Neutrophil (primary cell): ENCODE results near the gene ERG.

Experiments
- H3K27ac ChIP-seq: fragments of 200-600 bp; sonication (generic); 2 replicates; pipeline ENCODE4 v1.5.1; 2016; ENCODE audit warnings: mild to moderate bottlenecking, moderate library complexity
- H3K27me3 ChIP-seq: fragments of 200-600 bp; sonication (generic); 2 replicates; pipeline ENCODE4 v1.6.0; 2016; ENCODE audit warnings: mild to moderate bottlenecking
- H3K36me3 ChIP-seq: fragments of 200-600 bp; sonication (generic); 2 replicates; pipeline ENCODE4 v1.5.1; 2017
- H3K4me1 ChIP-seq, 2 experiments: fragments of 200-600 bp in 1 of 2; sonication (generic) in 1 of 2; 1 replicate in 1 of 2; 2 replicates in 1 of 2; pipeline versions ENCODE4 v1.5.1 to v1.6.1; 2013 to 2016; ENCODE audit warnings: low read depth in 1 of 2, low read length in 1 of 2, mild to moderate bottlenecking in 1 of 2, moderate library complexity in 1 of 2; ENCODE audit not compliant: control insufficient read depth in 1 of 2, insufficient read depth in 1 of 2
- H3K4me3 ChIP-seq, 2 experiments: fragments of 200-600 bp in 1 of 2; sonication (generic) in 1 of 2; 1 replicate in 1 of 2; 2 replicates in 1 of 2; pipeline ENCODE4 v1.5.1; 2013 to 2016; ENCODE audit warnings: low read depth in 1 of 2, low read length in 1 of 2, mild to moderate bottlenecking in 1 of 2, moderate library complexity in 1 of 2
- H3K9me3 ChIP-seq: fragments of 200-600 bp; sonication (generic); 2 replicates; pipeline ENCODE4 v1.5.1; 2016
- CTCF ChIP-seq: fragments of 200-600 bp; sonication (generic); IDR thresholded peaks from 2 replicates; pipeline ENCODE4 v1.5.1; 2016; ENCODE audit warnings: antibody characterized with exemption

ERG gene

GRCh38 chr21:38333301-38334272, 164.7 kb downstream of the ERG start:
- Histone ChIP-seq H3K9me3 (no peaks in the 10 kb centered on the region), H3K27ac (no peak overlapping the region), H3K27me3 (no peaks in the 10 kb centered on the region), H3K4me3 (no peak overlapping the region), H3K36me3 (no peaks in the 10 kb centered on the region), H3K4me1 (no peaks in the 10 kb centered on the region)
- TF ChIP-seq CTCF: no peak

DNA sequence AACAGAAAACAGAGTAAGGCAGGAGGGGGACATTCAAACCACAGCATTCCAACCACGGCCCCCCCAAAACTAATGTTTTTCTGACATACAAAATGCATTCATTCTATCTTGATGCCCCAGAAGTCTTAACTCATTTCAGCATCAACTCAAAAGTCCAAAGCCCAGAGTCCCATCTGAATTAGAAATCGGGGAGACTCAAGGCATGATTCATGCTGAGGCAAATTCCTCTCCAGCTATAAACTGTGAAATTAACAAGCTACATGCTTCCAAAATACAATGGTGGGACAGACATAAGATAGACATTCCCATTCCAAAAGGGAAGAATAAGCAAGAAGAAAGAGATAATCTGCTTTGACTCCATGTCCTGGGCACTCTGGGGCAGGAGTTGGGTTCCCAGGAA, 167.6 kb downstream of the ERG start:
- H3K27me3 ChIP-seq: no peaks in the 10 kb centered on the region
- no peaks in the 10 kb centered on the region for H3K36me3 ChIP-seq
- no peaks in the 10 kb centered on the region for H3K4me1 ChIP-seq
- TF ChIP-seq CTCF: no peak
- H3K4me3 ChIP-seq: no peak overlapping the region
- no peaks in the 10 kb centered on the region for H3K9me3 ChIP-seq
- no peak overlapping the region for H3K27ac ChIP-seq
